ENCODE results near the gene TNPO3. TPM values are rescaled to one million over a fixed set of nuclear protein-coding genes. Genes with fewer than 3 reads are reported as not detected.

The TNPO3 gene
- total and polyA plus RNA-seq, 10 of the 15 experiments (the other 5 are each of a cell fraction or from before 2014, with no cell fraction given), result 17.6 to 91.8 (median 65.9) TPM

- TF ChIP-seq PBX3 (IDR thresholded peaks at IDR 0.05; ENCODE audit: insufficient replicate concordance, low read depth, low read length) (no peak), ZBED1 (IDR thresholded peaks at IDR 0.05; ENCODE audit: borderline replicate concordance) (no peak), TARDBP (IDR thresholded peaks at IDR 0.05; ENCODE audit: borderline replicate concordance) (no peak), JUND (IDR thresholded peaks at IDR 0.05; ENCODE audit: low read depth, low read length) (no peak), ZNF24 (IDR thresholded peaks at IDR 0.05) (no peak), TBL1XR1 (IDR thresholded peaks at IDR 0.05; ENCODE audit: low read depth, low read length) (no peak), NRF1 (conservative IDR thresholded peaks at IDR 0.05; ENCODE audit: low read depth, low read length) (no peak), SMC3 (IDR thresholded peaks at IDR 0.05; ENCODE audit: borderline replicate concordance, low read length) (0 out of 2 replicates have a peak, but pooled peaks have one; percentile 14), POLR2AphosphoS5 (IDR thresholded peaks at IDR 0.05; ENCODE audit: low read length) (peak; percentile 71; the same call in 1 of the 2 replicates), BRCA1 (IDR thresholded peaks at IDR 0.05; ENCODE audit: low read depth, low read length) (no peak), GATAD2B (conservative IDR thresholded peaks at IDR 0.05; ENCODE audit: low read depth) (peak; percentile 44; the same call in 1 of the 2 replicates), RCOR1 (conservative IDR thresholded peaks at IDR 0.05; ENCODE audit: low read depth, low read length) (no peak), ZNF217 (IDR thresholded peaks at IDR 0.05) (no peak), STAT1 (conservative IDR thresholded peaks at IDR 0.05) (no peak), CBFB (IDR thresholded peaks at IDR 0.05; ENCODE audit: low read depth) (0 out of 2 replicates have a peak, but pooled peaks have one; percentile 20), FOS (IDR thresholded peaks at IDR 0.05; ENCODE audit: borderline replicate concordance, extremely low read depth, insufficient read length) (no peak), MTA3 (IDR thresholded peaks at IDR 0.05; ENCODE audit: borderline replicate concordance, low read length) (no peak), ATF7 (IDR thresholded peaks at IDR 0.05; ENCODE audit: low read depth) (no peak), ZNF687 (IDR thresholded peaks at IDR 0.05) (peak; percentile 92), ESRRA (IDR thresholded peaks at IDR 0.05; ENCODE audit: low read length) (no peak)
- TF ChIP-seq, protein P1, sequence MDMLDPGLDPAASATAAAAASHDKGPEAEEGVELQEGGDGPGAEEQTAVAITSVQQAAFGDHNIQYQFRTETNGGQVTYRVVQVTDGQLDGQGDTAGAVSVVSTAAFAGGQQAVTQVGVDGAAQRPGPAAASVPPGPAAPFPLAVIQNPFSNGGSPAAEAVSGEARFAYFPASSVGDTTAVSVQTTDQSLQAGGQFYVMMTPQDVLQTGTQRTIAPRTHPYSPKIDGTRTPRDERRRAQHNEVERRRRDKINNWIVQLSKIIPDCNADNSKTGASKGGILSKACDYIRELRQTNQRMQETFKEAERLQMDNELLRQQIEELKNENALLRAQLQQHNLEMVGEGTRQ (IDR thresholded peaks at IDR 0.05; ENCODE audit: borderline replicate concordance, low read depth, low read length), result peak; percentile 75
- TF ChIP-seq, protein P2, sequence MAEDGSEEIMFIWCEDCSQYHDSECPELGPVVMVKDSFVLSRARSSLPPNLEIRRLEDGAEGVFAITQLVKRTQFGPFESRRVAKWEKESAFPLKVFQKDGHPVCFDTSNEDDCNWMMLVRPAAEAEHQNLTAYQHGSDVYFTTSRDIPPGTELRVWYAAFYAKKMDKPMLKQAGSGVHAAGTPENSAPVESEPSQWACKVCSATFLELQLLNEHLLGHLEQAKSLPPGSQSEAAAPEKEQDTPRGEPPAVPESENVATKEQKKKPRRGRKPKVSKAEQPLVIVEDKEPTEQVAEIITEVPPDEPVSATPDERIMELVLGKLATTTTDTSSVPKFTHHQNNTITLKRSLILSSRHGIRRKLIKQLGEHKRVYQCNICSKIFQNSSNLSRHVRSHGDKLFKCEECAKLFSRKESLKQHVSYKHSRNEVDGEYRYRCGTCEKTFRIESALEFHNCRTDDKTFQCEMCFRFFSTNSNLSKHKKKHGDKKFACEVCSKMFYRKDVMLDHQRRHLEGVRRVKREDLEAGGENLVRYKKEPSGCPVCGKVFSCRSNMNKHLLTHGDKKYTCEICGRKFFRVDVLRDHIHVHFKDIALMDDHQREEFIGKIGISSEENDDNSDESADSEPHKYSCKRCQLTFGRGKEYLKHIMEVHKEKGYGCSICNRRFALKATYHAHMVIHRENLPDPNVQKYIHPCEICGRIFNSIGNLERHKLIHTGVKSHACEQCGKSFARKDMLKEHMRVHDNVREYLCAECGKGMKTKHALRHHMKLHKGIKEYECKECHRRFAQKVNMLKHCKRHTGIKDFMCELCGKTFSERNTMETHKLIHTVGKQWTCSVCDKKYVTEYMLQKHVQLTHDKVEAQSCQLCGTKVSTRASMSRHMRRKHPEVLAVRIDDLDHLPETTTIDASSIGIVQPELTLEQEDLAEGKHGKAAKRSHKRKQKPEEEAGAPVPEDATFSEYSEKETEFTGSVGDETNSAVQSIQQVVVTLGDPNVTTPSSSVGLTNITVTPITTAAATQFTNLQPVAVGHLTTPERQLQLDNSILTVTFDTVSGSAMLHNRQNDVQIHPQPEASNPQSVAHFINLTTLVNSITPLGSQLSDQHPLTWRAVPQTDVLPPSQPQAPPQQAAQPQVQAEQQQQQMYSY (CRISPR knock-in tag; IDR thresholded peaks at IDR 0.05), result no peak
These were observed 121.6 kb downstream of the TNPO3 start (continued) for GRCh38 chr7:128933180-128933891.
